Activated CD4-positive, alpha-beta T cell treated with anti-CD3 and anti-CD28 coated beads, Interleukin-2, Interleukin-6, amounts not matched to agents 100 ng/mL and 50 ng/mL, durations not matched to agents 16 hours and 8 hours (primary cell): Measurements from ENCODE around the gene ATF4.
"Not testable (repeated sequence)": the region's sequence is repeated elsewhere in the genome, so short reads cannot be mapped to it uniquely, and the experiment has no call there.

ENCODE experiments used
- DNase-seq: peaks from one replicate; pipeline ENCODE4 v3.0.0-alpha.2; 2020

The ATF4 gene

DNA sequence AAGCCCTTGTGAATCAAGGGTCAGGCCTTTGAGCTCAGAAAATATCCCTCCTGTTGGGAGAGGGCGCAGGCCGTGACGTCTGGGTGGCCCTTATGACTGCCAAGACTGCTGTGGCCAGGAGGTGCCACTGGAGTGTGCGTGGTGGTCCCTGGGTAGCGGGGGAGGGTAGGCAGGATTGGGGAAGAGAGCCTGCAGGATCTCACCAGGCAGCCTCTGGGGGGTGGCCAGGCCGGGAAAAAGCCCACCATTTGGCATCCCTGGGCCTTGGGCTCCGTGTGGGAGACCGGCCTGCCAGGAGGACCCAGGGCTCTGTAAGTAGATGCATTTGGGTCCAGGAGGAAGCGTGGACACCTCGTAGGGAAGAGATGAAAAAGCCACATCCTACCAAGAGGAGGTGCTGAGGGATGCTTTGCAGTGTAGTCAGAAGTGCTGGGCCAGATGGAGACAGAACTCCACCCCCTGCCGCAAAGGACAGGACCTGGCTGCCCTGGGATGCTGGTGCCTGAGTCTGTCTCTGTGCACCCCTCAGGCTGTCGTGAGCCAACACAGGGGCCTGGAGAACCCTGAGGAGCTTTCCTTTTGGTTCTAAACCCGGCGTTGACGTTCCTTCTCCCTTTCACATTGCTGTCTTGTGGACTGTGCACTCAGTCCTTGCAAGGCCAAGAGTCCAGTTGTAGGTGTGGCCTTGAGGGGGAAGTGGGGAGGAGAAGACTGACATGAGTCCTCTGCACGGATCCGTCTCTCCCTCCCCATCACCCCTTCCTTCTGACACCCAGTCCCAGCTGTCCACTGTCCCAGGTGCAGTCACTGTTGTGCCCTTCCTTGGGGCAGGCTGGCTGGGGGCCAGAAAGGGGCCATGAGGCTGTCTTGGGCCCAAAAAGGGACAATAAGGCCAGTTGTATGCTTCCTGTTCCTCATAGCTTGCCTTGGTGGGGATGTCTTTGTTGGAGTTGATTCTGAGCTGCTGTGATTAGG lies 31.0 kb upstream of the ATF4 start:
- DNase-seq, result no peak

DNA sequence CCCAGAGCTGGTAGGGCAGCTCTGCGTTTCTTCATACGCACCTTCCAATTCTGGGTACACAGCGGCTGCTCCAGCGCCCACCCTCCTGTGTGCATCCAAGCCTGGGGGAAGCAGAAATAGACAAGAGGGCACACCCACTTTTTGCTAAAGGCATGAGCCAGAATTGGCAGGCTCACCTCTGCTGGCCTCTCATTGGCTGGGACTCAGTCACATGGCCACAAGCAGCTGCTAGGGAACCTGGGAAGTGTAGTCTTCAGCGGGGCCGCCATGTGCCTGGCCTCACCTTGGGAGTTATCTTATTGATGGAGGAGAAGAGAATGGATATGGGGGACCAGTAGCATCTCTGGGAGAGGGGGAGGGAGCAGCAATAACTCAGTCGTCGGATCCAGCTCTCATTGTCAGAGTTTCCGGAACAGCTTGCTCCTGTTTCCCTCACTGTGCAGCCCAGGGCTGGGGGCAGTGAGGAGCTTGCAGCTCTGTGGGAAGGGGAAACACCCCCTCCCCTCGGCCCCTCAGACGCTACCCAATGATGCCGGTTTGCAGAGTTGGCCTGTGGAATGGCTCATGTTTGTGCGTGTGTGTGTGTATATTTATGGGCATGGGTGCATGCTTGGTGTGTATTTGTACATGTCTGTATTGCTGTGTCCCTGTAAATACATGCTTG lies 30.1 kb upstream of the ATF4 start:
- peak; percentile 89 for DNase-seq

DNA sequence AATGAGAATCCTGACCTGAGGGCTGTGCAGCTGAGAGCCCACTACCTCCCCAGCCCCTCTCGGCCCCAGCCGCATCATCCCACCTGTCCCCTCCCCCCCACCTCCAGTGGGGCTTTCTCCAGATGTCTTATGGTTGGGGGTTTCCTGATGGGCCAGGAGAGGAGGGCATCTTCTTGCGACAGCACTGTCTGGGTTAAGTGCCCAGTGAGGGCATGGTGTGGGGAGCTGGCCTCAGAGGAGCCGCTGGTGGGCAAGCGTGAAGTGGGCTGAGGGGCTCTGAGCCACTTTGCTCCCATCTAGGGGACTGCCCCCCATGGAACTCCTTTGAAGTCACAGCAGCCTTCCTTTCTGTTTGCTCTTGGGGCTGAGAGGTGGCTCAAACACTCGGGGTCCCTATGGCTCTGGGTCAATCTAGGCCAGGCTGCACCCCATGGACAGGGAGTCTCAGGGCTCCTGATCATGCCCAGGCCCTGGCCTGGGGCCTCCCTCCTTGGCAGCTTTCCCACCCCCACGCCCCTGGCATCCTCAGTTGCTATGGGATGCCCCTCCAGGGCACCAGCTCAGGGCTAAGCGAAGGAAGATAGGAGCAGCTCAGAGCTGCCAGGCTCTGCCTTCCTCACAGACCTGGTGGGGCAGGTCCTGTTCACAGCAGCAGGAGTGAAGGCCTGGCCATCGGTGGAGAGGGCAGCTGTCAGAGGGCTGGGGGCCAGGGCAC lies 29.2 kb upstream of the ATF4 start:
- no peak for DNase-seq

DNA sequence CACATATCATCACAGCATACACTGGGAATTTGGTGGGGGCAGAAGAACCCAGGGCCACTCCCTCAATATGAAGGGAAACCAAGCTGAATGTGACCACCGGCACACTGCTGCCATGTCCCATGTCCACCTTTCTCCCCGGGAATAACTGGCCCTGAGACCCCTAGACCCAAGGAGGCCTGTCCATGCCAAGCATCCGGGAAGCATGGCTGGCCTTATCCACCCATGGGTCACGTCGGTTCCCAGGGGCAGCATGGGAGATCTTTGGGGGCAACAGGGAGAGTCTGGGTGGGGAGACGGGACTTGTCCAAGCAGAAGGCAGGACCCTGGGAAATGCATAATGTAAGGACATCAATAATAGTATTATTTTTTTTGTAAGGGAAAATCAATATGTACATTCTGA lies 28.7 kb upstream of the ATF4 start:
- DNase-seq, result no peak

DNA sequence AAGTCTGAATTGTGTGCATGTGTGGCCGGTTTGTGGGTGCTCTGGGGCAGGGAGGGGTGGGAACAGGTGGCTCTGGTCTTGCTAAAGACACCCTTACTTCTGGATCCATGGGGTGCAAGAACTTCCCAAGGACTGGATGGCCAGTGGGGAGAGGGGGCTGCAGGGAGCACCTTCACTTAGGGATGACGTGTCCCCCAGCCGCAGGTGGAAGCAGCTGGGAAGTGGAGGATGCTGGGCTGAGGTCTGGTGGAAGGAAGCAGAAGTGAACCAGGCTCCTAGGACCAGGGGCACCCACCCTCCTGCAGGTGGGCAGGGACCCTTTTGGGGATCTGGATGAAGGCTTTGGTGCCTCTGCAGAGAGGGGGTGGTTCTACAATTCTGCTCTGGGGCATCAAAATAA lies 28.2 kb upstream of the ATF4 start:
- DNase-seq, result no peak

DNA sequence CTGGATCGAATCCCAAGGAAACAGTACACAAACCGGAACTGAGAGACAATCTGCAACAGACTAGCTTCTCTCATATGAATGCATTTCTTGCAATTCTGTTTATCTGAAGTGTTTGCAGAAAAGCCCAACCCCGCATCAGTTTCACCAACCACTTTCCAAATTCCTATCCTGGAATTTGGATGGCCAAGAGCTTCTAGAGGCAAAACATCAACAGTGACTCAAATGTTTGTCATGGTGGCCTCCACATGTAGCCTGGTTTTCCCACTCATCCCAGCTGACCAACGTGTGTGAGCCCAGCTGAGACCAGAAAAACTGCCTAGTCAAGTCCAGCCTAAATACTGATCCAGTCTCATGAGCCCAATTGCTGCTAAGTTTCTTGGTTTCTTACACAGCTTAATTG lies 26.6 kb upstream of the ATF4 start:
- no peak for DNase-seq

DNA sequence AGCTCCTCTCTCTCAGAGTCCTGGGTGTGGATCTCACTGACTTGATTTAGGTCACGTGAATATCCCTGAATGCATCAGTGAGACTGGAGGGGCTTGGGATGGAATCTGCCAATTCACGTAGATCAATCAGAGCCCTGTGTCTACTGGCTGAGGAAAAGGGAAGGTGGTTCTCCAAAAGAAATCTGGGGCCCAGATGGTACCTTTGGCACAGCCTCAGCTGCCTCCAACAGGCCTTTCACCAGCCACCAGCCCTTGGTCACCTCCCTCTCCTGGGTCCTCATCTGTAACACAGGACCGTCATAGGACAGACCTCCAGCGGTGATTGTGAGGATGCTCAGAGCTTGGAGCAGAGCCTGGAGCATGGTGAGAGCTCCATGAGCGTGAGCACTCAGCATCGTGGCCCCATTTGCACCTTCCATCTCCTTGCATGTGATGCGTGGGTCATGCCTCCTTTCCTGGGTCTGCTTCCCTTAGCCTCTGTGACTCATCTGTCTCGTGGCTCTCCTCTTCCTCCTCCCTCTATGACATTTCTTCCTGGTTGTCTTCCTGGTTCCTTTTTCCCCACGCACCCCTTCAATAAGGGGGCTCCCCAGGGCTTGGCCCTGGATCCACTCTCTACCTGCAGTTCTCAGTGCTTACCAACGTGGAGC lies 25.8 kb upstream of the ATF4 start:
- DNase-seq, result no peak

DNA sequence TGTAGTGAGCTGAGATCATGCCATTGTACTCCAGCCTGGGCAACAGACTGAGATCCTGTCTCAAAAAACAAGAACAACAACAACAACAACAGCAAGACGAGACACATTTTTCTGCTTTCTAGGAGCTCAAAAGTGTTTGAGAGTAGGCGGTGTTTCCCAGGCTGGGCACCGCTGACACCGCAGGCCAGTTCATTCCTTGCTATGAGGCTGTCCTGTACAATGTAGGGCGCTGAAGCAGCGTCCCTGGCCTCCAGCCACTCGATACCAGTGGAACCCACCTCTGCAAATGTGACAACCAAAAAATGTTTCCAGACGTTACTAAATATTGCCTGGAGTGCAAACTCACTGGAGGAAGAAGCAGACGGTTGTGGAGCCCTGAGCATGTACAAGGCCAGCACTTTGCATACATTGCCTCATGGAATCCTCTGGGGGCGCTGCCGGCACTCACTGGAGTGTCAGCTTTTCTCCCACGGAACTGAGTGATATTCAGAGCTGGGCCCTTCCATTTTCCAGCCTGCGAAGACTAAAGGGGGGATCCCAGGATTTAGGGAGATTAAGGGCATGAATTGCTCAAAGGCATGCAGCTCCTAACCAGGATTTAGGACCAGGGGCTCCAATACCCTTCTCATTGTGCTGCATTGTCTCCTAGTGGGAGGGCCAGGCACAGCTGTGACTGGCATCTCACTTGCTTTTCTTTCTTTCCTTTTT lies 24.1 kb upstream of the ATF4 start:
- DNase-seq, result peak; percentile 61

DNA sequence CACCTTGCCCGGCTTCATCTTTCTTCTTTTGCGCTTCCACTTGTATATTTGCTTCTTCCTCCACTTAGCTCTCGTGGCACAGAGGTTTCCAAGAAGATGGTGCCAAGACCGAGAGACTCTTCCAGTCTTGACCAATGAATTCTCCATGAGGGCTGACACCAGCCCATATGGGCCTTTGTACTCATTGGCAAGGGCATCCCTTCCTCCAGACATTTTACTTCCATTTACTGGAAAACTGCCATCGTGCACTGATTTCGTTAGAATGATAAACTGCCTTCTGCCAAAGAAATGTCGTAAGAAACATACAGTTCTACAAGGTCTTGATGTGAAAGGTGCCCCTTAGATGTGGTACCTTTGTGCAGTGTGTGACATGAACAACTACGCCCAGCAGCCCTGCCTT lies 22.9 kb upstream of the ATF4 start:
- no peak for DNase-seq

DNA sequence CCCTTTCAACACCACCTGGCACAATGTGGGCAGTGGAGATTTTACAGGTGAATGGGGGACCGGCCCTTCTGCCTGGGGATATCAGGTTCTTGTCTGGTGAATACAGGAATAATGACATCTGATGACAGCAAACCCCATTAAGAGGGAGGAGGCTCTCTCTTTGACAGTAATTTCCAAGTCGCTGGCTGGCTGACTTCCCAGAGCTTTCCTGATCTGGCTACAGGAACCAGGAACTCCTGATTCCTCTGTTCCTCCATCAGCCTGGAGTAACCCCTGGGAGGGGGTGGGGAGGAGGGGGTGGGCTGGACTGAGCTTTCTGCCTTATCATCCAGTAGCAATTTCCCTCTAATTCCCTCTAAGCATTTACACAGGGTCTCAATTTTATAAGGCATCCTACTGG lies 22.0 kb upstream of the ATF4 start:
- DNase-seq, result no peak

DNA sequence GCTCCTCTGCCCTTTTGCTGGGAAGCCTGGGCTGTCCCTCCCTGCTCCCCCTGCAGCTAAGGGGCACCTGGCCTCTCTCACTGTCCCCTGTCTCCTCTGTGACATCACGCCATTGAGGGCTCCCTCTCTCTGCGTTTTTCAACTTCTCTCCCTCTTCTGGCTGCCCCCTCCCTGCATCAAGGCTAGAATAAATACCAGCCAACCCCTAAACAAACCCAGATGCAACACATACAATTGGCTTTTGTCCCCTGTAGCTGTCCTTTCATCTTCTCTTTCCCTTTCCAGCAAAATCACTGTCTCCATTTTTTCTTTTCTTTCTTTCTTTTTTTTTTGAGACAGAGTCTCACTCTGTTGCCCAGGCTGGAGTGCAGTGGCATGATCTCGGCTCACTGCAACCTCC lies 21.6 kb upstream of the ATF4 start:
- no peak for DNase-seq

DNA sequence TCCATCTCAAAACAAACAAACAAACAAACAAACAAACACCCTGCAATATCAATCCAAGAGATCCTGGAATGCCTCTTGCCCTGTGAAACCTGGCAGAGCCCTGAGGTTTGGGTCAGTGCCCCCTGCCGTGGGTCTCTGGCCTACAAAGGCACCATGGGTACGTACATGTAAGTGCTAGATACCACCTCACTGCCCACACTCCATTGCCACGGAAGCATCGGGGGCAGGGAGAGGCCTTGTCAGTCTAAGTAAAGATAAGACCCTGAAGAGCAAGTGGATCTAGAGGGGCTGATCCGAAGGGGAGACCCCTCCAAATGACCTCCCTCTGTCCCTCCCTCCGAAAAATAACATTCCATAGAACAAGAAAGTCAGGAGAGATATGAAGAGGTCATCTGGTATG lies 20.3 kb upstream of the ATF4 start:
- no peak for DNase-seq

DNA sequence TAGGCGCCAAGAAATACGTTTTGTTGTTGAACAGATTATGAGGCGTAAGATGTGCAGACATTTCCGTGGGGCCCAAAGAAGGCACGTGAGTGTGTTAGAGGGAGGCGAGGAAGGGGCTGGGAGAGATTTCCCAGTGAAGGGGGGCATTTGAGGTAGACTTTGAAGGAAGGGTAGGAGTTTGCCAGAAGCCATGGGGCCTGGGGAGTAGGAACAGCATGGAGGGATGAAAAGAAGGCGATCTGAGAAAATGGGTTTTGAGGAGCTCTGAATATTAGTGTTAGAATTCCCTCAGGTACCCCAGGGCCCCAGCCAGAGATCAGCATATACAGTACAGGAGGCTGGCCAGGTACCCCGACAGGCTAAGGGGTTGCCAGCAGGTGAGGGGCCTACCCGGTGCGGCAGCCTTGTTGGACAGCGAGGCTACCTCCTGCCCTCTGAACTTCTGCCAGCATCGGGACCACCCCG lies 18.7 kb upstream of the ATF4 start:
- no peak for DNase-seq

DNA sequence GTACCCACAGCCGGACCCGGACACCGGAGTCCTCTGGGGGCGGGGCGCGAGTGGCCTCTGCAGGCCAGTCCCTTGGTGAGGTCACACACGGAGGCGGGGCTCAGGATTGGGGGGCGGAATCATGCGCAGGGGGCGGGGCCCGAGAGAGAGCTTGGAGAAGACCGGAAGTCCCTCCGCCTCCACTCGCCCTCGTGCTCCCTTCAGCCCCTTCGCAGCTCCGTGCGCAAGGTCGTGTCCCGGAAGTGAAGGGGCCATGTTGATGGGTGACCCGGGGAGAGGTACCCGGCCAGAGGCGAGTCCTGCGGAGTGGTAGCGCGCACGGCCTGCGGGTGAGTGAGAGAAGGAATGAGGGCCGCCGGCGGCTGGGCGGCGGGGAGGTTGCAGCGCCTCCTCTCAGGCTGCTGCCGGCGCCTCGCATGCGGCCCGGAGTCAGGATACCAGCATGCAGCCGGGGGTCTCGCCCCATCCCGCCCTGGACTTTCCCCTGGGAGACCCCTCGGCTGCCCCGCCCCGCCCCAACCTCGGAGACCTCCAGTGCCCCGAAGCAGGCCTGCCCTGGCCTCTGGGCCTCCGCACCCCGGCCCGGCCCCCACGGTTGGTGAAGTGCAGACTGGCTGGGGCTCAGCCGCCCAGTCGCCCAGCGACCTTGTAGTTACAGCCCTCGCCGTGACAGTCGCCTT lies 18.1 kb upstream of the ATF4 start, which contains the start of gene MIEF1:
TSS of gene MIEF1 (plus strand) at position 182 of the 680 bp plus-strand sequence. CDS start 9,005 bp downstream, outside the sequence.
- DNase-seq, result peak; percentile 97

DNA sequence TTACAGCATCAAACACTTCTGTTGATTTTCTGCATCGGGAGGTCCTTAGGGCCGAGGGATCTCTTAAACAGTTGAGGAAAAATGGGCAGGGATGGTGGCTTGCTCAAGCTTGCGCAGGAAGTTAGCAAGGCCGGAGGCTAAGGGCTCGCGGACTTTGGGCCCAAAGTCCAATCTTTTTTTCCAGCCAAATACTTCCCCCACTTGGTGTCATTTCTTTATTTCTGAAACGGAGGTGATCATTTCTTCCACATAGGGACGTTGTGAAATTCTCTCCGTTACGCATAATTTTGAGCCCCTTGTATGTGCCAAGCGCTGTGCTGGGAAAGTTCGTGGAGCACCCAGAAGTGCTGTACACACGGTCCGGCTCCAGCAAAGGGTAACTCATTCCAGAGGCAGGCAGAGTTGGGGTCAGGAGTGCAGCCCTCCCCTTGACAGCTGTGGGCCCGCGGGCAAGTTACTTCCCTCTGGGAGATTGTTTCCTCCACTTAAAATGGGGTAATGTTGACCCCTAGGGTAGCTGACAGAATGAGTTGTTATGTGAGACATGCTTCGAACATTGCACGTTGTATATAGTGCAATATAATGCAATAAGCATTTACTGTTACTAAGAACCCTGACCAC lies 17.5 kb upstream of the ATF4 start:
- no peak for DNase-seq

DNA sequence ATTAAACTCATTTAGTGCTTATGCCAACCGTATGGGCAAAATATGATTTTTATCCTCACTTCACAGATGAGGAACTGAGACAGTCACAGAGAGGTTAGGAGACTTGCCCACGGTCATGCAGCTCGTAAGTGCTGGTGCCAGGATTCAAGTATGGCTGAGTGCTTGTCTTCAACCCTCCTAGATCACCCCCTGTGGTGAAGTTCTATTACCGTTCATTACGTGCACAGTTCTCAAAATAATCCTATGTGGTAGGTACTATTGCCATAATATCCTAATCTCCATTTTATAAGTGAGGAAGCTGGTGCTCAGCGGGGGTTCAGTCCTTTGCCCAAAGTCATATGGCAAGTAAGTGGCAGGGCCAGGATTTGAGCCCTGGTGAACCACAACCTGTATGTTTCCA lies 16.7 kb upstream of the ATF4 start:
- no peak for DNase-seq

DNA sequence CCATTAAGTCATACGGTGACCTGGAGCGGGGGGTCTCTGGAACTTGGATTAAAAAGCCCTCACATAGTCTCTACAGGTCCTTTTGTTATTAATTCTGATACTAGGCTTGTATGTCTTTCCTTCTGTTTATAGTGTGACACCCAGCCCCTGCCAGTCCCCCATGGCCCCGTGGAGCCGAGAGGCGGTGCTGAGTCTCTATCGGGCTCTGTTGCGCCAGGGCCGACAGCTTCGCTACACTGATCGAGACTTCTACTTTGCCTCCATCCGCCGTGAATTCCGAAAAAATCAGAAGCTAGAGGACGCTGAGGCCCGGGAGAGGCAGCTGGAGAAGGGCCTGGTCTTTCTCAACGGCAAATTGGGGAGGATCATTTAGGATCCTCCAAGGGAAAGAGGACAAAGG lies 16.3 kb upstream of the ATF4 start:
- no peak for DNase-seq

DNA sequence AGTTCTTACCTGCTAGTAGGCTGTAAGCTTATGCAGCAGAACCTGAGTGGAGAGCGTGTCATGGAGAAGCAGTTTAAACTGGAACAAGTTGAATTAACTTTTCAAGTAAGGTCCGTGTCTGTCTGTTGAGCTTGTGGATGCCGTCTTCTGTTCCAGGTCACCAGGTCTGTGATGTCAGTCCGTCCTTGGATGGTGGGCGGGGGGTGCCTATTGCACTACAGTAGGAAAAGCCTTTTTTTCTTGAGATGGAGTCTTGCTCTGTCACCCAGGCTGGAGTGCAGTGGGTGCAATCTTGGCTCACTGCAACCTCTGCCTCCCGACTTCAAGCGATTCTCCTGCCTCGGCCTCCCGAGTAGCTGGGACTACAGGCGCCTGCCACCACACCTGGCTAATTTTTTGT lies 13.3 kb upstream of the ATF4 start:
- not testable (repeated sequence) for DNase-seq

DNA sequence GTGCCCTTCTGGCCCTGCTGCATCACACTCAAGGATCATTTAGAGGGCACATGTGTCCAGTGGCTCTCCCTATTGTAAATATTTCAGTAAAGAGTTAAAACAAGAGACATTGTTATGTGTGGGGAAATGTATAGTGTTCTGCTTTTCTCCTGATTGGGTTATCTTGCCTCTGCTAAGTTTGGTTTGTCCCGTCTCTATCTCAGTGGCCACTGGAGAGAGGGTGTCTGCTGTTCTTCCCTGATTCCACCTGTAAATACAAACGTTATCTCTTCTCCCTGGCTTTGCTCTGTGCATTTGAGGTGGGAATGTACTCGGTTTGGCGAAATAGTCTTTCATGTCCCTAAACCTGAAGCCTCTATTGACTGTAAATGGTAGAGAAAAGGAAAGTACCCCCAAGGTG lies 12.0 kb upstream of the ATF4 start:
- DNase-seq, result no peak

DNA sequence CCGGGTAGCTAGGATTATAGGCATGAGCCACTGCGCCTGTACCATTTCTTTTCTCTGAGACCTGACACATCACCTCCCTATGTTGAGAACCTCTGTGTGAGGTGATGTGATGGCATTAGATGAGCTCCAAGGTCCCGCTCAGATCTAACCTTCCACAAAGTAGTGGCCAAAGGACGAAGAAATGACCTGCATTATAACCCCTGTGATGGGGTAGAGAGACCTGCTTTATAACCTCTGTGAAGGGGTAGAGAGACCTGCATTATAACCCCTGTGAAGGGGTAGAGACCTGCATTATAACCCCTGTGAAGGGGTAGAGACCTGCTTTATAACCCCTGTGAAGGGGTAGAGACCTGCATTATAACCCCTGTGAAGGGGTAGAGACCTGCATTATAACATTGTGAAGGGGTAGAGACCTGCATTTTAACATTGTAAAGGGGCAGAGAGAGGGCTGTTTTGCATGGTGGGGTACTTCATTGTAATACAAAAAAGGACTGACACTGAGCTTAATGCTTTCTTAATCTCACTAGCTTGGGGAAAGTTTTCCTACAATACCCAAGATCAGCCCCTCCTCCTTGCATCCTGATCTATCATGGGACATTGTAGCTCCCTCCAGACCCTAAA lies 9.7 kb upstream of the ATF4 start:
- no peak for DNase-seq

DNA sequence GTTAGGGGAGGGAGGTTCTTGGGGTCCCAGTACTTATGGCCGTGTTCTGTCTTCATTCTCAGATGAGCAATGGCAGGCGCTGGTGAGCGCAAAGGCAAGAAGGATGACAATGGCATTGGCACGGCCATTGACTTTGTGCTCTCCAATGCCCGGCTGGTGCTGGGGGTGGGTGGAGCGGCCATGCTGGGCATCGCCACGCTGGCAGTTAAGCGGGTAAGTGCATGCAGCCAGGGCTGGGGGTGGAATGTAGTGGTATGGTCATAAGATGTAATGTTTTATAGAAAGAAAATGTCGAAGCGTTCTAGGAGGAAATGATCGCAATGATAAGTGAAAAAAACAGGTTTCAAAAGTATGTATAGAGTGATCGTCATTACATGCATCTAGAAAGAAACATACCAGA lies 9.1 kb upstream of the ATF4 start:
- DNase-seq, result no peak
